ENCODE data around the gene CNR1.

CNR1 gene

GRCh38 chr6:88143421-88144157 lies 22.6 kb downstream of the CNR1 start:
- no peak for DNase-seq

GRCh38 chr6:88142297-88142668 lies 23.9 kb downstream of the CNR1 start:
- DNase-seq = no peak

GRCh38 chr6:88141561-88142296 lies 24.4 kb downstream of the CNR1 start:
- DNase-seq = no peak

- no peak for DNase-seq
Observed at GRCh38 chr6:88137915-88138314, 28.2 kb downstream of the CNR1 start.

GRCh38 chr6:88135578-88136114 lies 30.5 kb downstream of the CNR1 start:
- no peak for DNase-seq

GRCh38 chr6:88134575-88134974 lies 31.6 kb downstream of the CNR1 start:
- DNase-seq = no peak

- DNase-seq = no peak
Observed at GRCh38 chr6:88133718-88134117, 32.4 kb downstream of the CNR1 start.

GRCh38 chr6:88124925-88125557 lies 41.1 kb downstream of the CNR1 start:
- no peak for DNase-seq

GRCh38 chr6:88120635-88121034 lies 45.5 kb downstream of the CNR1 start:
- no peak for DNase-seq

GRCh38 chr6:88119769-88120168 lies 46.4 kb downstream of the CNR1 start:
- peak; percentile 57 for DNase-seq

GRCh38 chr6:88116276-88116675 lies 49.9 kb downstream of the CNR1 start:
- no peak for DNase-seq

- DNase-seq = no peak
Observed at GRCh38 chr6:88115307-88115706, 50.8 kb downstream of the CNR1 start.

GRCh38 chr6:88114838-88115237 lies 51.3 kb downstream of the CNR1 start:
- DNase-seq = no peak

GRCh38 chr6:88111991-88112390 lies 54.2 kb downstream of the CNR1 start:
- no peak for DNase-seq

- DNase-seq = no peak
Observed at GRCh38 chr6:88107241-88107640, 58.9 kb downstream of the CNR1 start.

- no peak for DNase-seq
Observed at GRCh38 chr6:88105741-88106340, 60.3 kb downstream of the CNR1 start.

Measured in OCI-M1 (cell line).